Naive B cell (primary cell): ENCODE results near the gene MEI4. TPM values are rescaled to one million over a fixed set of nuclear protein-coding genes. Genes with fewer than 3 reads are reported as not detected.
"Not testable (repeated sequence)": the region's sequence is repeated elsewhere in the genome, so short reads cannot be mapped to it uniquely, and the experiment has no call there.

Experiments used
- ATAC-seq, 2 donors: fragments of 150-1000 bp; cut with Tn5 transposase; 2 replicates each; pipeline ENCODE4 v1.10.0; 2021; ENCODE audit warnings: low read depth in 2 of 2, mild to moderate bottlenecking in 2 of 2, moderate library complexity in 2 of 2
- DNase-seq: peaks from one replicate; pipeline ENCODE4 v3.0.0; 2022
- H3K27ac Mint-ChIP-seq, 6 donors: one replicate each; pipeline ENCODE4 v1.8.0; 2020 to 2022; ENCODE audit warnings: mild to moderate bottlenecking in 6 of 6, mixed read lengths in 6 of 6, moderate library complexity in 5 of 6, inconsistent platforms in 2 of 6
- H3K27me3 Mint-ChIP-seq, 3 donors: one replicate each; pipeline ENCODE4 v1.8.0; 2021 to 2022; ENCODE audit warnings: mixed read lengths in 3 of 3, mild to moderate bottlenecking in 1 of 3
- H3K36me3 Mint-ChIP-seq, 2 donors: one replicate each; pipeline ENCODE4 v1.8.0; 2020 to 2022; ENCODE audit warnings: mixed read lengths in 2 of 2, inconsistent platforms in 1 of 2, mild to moderate bottlenecking in 1 of 2
- H3K4me1 Mint-ChIP-seq, 3 donors: one replicate each; pipeline ENCODE4 v1.8.0; 2020 to 2022; ENCODE audit warnings: mixed read lengths in 3 of 3, inconsistent platforms in 1 of 3, mild to moderate bottlenecking in 1 of 3, moderate library complexity in 1 of 3
- H3K4me3 Mint-ChIP-seq, 8 donors: one replicate each; pipeline ENCODE4 v1.8.0; 2020 to 2022; ENCODE audit warnings: mild to moderate bottlenecking in 8 of 8, mixed read lengths in 8 of 8, moderate library complexity in 8 of 8, inconsistent platforms in 2 of 8
- H3K9me3 Mint-ChIP-seq, 7 donors: one replicate each; pipeline ENCODE4 v1.8.0; 2020 to 2022; ENCODE audit warnings: mixed read lengths in 7 of 7, mild to moderate bottlenecking in 5 of 7, inconsistent platforms in 2 of 7, moderate library complexity in 1 of 7
- polyA plus RNA-seq, 6 donors: library from polyadenylated mRNA; unstranded; fragments of 300-500 nt; fragmentation: Illumina TruSeq; gene quantifications; one replicate each; pipeline ENCODE4 v1.2.3, GENCODE V29; 2021; ENCODE audit warnings: low read depth in 6 of 6

Gene MEI4
- polyA plus RNA-seq, 6 donors from 2014 or later: 0.14 TPM; not detected in 5

DNA sequence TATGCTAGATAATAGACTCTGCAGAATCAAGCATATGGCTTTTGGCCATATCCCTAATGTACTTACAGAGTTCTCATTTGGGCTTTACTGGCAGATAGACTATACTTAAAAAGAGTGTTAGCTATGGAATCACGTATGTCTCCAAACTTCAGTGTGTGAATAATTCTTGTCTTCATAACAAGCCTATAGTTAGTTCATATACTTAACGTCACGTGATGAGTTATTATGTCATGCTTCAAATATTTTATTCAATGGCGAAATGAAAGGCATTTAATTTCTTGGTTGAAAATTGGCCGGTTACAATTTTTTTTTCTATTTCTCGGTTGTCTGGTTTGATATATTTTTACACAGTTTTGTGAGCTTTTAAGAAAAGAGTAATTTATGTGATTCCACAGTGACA lies 62.7 kb downstream of the MEI4 start:
- H3K27me3 Mint-ChIP-seq: no peaks in the 10 kb centered on the region
- no peak overlapping the region for H3K4me3 Mint-ChIP-seq
- H3K27ac Mint-ChIP-seq: no peak overlapping the region
- peaks cover 0 to 8% (median 2%) of the 10 kb centered on the region in 7 donors for H3K9me3 Mint-ChIP-seq
- no peak for DNase-seq
- no peaks in the 10 kb centered on the region for H3K4me1 Mint-ChIP-seq
- ATAC-seq: no peak
- no peaks in the 10 kb centered on the region for H3K36me3 Mint-ChIP-seq

GRCh38 chr6:77716311-77716710 lies 63.5 kb downstream of the MEI4 start:
- DNase-seq (no peak), ATAC-seq (no peak)
- Mint-ChIP-seq H3K27me3 (no peaks in the 10 kb centered on the region), H3K4me3 (peak overlapping the region in 1 of 8 donors; percentile 64), H3K36me3 (no peaks in the 10 kb centered on the region), H3K27ac (no peak overlapping the region), H3K4me1 (no peaks in the 10 kb centered on the region), H3K9me3 (peaks cover 0 to 8% (median 2%) of the 10 kb centered on the region in 7 donors)

DNA sequence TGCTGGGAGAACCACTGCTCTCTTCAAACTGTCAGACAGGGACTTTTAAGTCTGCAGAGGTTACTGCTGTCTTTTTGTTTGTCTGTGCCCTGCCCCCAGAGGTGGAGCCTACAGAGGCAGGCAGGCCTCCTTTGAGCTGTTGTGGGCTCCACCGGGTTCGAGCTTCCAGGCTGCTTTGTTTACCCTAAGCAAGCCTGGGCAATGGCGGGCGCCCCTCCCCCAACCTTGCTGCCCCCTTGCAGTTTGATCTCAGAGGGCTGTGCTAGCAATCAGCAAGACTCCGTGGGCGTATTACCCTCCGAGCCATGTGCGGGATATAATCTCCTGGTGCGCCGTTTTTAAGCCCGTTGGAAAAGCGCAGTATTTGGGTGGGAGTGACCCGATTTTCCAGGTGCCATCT lies 83.2 kb downstream of the MEI4 start:
- H3K27me3 Mint-ChIP-seq, H3K27ac Mint-ChIP-seq, H3K36me3 Mint-ChIP-seq, ATAC-seq, DNase-seq, H3K4me1 Mint-ChIP-seq, H3K4me3 Mint-ChIP-seq: not testable (repeated sequence)
- H3K9me3 Mint-ChIP-seq: peaks cover 0 to 12% (median 8%) of the 10 kb centered on the region in 7 donors

GRCh38 chr6:77740380-77740779 lies 87.5 kb downstream of the MEI4 start:
- no peaks in the 10 kb centered on the region for H3K36me3 Mint-ChIP-seq
- peaks cover 0 to 12% (median 3%) of the 10 kb centered on the region in 7 donors for H3K9me3 Mint-ChIP-seq
- DNase-seq (no peak), ATAC-seq (no peak)
- no peaks in the 10 kb centered on the region for H3K4me1 Mint-ChIP-seq
- no peak overlapping the region for H3K27ac Mint-ChIP-seq
- H3K27me3 Mint-ChIP-seq: no peaks in the 10 kb centered on the region
- H3K4me3 Mint-ChIP-seq: no peak overlapping the region

GRCh38 chr6:77752156-77752555 lies 99.3 kb downstream of the MEI4 start:
- not testable (repeated sequence) for DNase-seq, ATAC-seq, H3K36me3 Mint-ChIP-seq, H3K27me3 Mint-ChIP-seq, H3K4me3 Mint-ChIP-seq, H3K4me1 Mint-ChIP-seq
- Mint-ChIP-seq H3K27ac (peak overlapping the region in 1 of 6 donors; percentile 40), H3K9me3 (peaks cover 3 to 18% (median 6%) of the 10 kb centered on the region in 7 donors)

DNA sequence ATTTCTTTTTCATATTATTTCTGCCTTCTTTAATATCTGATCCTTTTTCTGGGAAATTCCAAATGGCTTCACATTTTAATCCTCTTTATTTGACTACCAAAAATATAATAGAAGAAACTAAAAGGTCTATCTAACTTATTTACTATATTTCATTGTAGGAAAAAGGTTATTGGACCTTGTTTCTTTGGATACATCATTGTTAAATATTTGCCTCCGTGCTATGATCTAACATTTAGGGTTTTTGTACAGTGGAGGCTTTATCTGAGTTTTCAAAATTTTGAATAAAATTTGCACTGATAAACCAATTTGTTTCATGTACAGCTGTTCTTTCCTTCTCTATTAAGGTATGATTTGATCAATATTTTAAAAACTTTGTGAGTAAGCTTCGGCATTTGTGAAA lies 109.5 kb downstream of the MEI4 start:
- DNase-seq (no peak), ATAC-seq (no peak)
- H3K4me3 Mint-ChIP-seq: no peak overlapping the region
- H3K9me3 Mint-ChIP-seq: peaks cover 0 to 11% (median 0%) of the 10 kb centered on the region in 7 donors
- no peak overlapping the region for H3K27ac Mint-ChIP-seq
- H3K36me3 Mint-ChIP-seq: no peaks in the 10 kb centered on the region
- H3K4me1 Mint-ChIP-seq: no peaks in the 10 kb centered on the region
- no peaks in the 10 kb centered on the region for H3K27me3 Mint-ChIP-seq

GRCh38 chr6:77763124-77763523 lies 110.3 kb downstream of the MEI4 start:
- DNase-seq (no peak), ATAC-seq (no peak)
- Mint-ChIP-seq H3K27ac (no peak overlapping the region), H3K27me3 (no peaks in the 10 kb centered on the region), H3K4me3 (no peak overlapping the region), H3K36me3 (no peaks in the 10 kb centered on the region), H3K4me1 (no peaks in the 10 kb centered on the region), H3K9me3 (peaks cover 0 to 11% (median 0%) of the 10 kb centered on the region in 7 donors)

GRCh38 chr6:77764364-77764763 lies 111.5 kb downstream of the MEI4 start:
- Mint-ChIP-seq H3K4me1 (no peaks in the 10 kb centered on the region), H3K9me3 (peaks cover 0 to 6% (median 0%) of the 10 kb centered on the region in 7 donors), H3K4me3 (peak overlapping the region in 1 of 8 donors; percentile 42), H3K27me3 (no peaks in the 10 kb centered on the region), H3K27ac (peak overlapping the region in 1 of 6 donors; percentile 53), H3K36me3 (no peaks in the 10 kb centered on the region)
- DNase-seq (no peak), ATAC-seq (no peak)

DNA sequence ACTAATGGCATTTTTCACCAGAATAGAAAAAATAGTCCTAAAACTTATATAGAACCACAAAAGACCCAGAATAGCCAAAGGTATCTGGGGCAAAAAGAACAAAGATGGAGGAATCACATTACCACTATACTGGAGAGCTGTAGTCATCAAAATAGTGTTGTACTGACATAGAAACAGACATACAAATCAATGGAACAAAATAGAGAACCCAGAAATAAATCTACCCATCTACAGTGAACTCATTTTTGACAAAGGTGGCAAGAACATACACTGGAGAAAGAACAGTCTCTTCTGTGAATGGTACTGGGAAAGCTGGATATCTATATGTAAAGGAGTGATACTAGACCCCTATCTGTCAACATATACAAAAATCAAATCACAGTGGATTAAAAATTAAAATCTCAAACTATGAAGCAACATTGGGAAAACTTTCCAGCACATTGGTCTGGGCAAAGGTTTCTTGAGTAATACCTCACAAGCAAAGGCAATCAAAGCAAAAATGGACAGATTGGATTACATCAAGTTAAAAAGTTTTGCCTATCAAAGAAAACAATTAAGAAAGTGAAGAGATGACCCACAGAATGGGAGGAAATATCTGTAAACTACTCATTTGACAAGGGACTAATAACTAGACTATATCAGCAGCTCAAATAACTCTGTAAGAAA lies 120.5 kb downstream of the MEI4 start:
- H3K27me3 Mint-ChIP-seq: no peaks in the 10 kb centered on the region
- ATAC-seq (no peak), DNase-seq (no peak)
- H3K4me1 Mint-ChIP-seq: no peaks in the 10 kb centered on the region
- no peak overlapping the region for H3K4me3 Mint-ChIP-seq
- peaks cover 0 to 12% (median 2%) of the 10 kb centered on the region in 7 donors for H3K9me3 Mint-ChIP-seq
- H3K27ac Mint-ChIP-seq: no peak overlapping the region
- H3K36me3 Mint-ChIP-seq: no peaks in the 10 kb centered on the region

DNA sequence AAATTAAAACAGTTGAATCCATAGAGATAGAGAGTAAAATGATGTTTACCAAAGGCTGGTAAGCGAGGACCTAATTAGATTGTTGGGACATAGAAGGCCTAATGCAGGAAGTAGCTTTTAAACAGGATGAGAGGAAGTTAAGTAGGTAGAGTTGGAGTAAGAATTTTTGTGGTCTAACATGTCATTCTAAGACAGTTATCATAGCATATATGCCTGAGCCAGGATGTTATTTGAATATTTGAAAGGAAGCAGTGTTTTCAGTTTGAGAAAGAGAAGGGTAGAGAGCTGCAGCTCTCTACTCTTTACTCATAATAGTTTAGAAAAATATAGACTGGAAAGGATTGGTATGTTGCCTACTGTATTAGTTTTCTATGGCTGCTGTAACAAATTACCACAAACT lies 121.6 kb downstream of the MEI4 start:
- DNase-seq (no peak), ATAC-seq (no peak)
- H3K4me3 Mint-ChIP-seq: no peak overlapping the region
- no peak overlapping the region for H3K27ac Mint-ChIP-seq
- no peaks in the 10 kb centered on the region for H3K4me1 Mint-ChIP-seq
- no peaks in the 10 kb centered on the region for H3K36me3 Mint-ChIP-seq
- H3K9me3 Mint-ChIP-seq: peaks cover 0 to 12% (median 2%) of the 10 kb centered on the region in 7 donors
- no peaks in the 10 kb centered on the region for H3K27me3 Mint-ChIP-seq

DNA sequence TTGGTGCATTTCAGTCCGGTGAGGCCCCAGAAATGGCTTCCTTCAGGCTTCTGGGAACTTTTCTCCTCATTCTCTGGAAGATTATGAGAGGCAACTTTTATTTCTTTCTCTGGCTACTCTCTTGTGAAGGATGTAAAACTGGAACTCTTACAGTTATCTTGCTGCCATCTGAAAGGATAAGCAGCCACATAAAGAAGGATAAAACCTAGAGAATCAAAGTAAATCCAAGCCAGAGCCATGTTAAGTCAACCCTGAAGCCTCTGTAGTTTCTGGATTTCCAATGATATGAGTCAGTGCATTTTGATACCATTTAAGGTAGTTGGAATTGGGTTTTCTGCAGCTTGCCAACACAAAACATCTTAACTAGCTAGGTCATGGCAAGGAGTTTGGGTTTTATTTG lies 123.6 kb downstream of the MEI4 start:
- Mint-ChIP-seq H3K9me3 (peaks cover 0 to 5% (median 2%) of the 10 kb centered on the region in 7 donors), H3K27me3 (no peaks in the 10 kb centered on the region), H3K4me3 (no peak overlapping the region), H3K4me1 (no peaks in the 10 kb centered on the region), H3K36me3 (no peaks in the 10 kb centered on the region), H3K27ac (no peak overlapping the region)
- no peak for ATAC-seq
- no peak for DNase-seq

DNA sequence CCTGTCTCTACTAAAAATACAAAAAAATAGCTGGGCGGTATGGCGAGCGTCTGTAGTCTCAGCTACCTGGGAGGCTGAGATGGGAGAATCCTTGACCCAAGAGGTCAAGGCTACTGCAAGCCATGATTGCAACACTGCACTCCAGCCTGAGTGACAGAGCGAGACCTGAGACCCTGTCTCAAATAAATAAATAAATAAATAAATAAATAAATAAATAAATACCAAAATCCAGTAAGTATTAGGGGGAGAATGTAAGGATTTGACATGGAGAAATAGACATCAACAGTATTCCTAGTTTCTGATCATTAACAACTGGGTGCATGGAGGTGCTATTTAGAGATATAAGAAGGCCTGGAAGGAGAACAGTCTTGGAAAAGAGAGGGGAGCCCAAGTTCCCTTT lies 125.7 kb downstream of the MEI4 start:
- Mint-ChIP-seq H3K4me1 (no peaks in the 10 kb centered on the region), H3K36me3 (no peaks in the 10 kb centered on the region), H3K4me3 (no peak overlapping the region), H3K27me3 (no peaks in the 10 kb centered on the region), H3K27ac (peak overlapping the region in 1 of 6 donors; percentile 58), H3K9me3 (peaks cover 0 to 5% (median 2%) of the 10 kb centered on the region in 7 donors)
- no peak for ATAC-seq
- no peak for DNase-seq

DNA sequence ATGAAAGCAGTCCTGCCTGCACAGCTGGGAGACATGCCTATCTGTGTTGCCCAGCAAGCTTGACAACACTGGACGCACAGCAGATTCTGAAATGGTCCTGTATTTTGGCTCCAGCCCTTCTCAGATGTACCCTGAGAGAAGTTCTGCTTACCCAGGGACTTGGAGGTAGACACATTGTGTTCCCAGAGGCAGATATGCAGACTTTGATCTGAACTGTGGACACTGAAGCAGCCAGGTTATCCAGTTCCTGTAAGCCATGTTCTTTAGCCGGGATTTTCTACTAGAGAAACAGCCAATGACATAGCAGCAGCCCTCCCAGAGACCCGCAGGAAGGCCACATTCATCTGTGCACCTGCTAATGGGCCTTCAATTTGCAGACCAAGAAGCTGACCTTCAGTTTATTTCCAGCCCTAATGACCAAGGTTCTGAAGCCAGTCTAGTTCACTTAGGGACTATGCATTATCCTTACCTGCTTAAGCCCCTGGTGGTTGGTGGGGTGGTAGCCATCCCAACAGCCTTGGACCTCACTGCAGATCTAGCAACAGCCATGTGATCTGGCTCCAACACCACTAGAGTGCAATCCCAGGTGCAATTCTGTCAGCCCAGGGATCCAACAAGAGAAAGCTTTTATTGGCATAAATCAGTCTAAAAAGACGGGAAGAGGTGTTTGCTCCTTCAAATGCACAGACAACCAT lies 134.2 kb downstream of the MEI4 start:
- no peak for DNase-seq
- no peaks in the 10 kb centered on the region for H3K27me3 Mint-ChIP-seq
- H3K27ac Mint-ChIP-seq: no peak overlapping the region
- peaks cover 0 to 22% (median 7%) of the 10 kb centered on the region in 7 donors for H3K9me3 Mint-ChIP-seq
- H3K4me3 Mint-ChIP-seq: no peak overlapping the region
- no peak for ATAC-seq
- H3K4me1 Mint-ChIP-seq: no peaks in the 10 kb centered on the region
- H3K36me3 Mint-ChIP-seq: no peaks in the 10 kb centered on the region
